ENCODE results near the gene LIPC.

The LIPC gene

DNA sequence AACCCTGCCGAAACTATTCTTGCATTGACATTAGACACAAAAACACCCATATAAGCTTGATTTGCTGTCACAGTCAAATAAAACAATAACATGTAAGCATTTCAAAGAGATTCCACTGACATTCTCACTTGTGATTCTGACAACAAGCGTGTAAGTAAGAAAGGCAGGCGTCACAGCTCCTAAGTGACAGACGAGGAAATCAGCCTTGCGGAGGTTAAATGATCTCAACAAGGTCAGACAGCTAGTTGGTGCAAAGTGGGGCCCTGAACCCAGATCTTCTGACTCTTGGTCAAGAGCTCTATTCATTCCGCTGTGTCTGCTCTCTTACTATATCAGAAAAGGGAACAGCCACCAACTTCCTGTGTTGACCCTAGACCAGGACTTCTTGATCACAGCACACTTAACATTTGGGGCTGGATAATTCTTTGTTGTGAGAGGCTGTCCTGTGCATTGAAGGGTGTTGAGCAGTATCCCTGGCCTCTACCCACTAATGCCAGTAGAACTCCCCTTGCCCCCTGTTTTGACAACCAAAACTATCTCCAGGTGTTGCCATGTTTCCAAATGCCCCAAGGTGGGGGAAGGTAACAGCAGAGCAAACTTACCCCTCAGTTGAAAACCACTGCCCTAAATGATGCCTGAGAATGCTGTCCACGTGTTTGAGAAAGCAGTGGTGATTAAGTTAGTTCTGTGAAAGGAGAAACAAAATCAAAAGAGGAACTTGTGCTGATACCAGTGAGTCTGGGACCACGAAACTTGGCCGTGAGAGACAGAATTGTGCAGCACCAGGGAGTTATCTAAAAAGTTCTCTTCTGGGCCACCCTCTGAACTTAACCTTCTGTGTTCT is 86.1 kb downstream of the LIPC start:
- DNase-seq (ENCODE audit: low spot score), result no peak

DNA sequence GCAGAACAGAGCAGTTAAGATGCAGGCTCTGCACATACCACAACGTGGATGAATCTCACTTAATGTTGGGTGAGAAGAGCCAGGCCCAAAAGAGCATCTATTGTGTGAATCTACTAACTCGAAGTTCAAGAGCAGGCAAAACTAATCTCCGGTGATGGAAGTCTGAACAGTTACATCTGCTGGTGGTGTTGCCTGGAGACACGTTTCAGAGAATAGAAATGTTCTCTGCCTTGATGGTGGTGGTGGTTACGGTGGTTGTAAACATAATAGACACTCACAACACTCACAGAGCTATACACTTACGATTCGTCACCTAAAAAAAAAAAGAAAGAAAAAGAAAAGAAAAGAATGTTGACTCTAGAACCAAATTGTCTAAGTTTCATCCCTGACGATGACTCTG is 86.8 kb downstream of the LIPC start:
- DNase-seq (ENCODE audit: low spot score), result no peak

DNA sequence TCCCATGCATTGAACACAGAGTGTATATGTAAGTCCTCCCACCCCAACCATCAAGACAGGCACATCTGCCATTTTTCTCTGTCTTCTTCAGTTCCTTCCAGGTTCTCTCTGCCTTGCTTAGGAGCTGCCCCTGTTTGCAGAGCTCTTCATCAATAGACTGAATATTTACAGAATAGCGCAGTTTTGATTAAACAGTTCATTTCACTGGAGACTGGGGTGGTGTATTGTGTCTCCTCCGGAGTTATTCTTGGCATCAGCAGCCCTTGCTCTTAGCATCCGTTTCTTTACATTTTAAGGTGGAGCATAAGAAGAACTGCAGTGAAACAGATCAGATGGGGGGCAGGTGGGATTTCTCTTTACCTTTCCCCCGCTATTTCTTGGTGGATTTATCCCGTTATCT is 87.7 kb downstream of the LIPC start:
- no peak for DNase-seq (ENCODE audit: low spot score)

DNA sequence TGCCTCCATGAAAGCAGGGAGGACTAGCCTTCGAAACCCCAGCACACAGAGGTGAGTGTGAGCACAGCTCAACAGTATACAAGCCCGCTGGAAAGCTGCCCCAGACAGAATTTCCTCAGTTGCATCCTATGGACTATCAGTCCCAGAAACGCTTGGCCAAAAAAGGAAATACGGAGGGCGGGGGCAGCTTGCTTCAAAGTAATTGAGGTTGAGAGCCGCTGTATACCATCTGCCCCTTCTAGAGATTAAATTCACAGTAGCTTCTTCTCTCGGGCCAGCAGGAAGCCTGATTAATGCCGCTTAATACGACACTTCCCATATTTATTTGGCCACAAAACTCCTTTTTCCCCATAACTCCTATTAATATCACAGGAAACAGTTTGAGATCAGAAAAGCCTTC is 88.7 kb downstream of the LIPC start:
- DNase-seq (ENCODE audit: low spot score), result no peak

DNA sequence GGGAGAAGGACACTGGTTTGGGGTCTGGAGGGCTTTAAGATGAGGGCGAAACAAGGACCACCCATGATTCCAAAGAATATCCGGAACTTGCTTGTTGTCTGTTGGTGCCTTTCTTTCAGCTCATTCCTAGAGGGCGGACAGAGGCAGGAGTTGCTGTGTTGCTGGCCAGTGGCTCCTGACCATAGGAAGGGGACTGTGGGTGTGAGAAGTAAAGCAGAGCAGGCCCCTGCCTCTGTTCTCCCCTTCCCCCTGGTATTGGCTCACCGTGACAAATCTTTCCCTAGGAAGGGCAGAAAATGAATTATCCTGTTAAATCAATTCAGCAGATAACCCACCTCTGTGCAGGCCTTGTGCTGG is 89.1 kb downstream of the LIPC start:
- DNase-seq (ENCODE audit: low spot score), result no peak

DNA sequence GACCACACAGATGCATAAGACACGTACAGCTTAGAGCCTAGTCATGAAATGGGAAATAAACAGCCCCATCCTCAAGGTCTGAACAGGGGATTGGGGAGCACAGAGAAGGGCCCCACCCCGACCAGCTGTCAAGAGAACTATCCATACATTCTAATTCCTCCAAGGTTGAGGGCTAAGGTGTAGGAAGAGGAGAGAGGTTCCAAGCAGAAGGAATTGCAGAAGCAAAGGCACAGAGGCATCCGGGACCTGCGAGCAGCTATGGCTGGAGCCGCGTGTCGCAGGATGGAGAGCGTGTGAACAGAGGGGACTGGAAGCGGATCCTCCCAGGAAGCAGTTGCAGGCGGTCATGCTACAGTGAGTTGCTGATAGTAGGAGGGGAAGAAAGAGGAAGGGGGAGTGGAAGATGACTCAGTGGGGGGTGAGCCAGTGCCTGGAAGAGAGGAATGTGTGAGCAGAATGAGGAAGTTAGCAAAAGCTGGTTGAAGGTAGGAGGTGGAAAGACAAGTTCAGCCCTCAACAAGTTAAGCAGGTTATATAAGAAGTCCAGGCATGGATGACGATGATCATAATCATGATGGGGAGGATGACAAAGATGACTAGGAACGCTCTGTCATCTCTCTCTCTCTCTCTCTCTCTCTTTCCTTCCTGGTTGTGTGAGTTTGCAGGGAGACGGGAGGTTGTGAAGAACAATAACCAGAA is 89.7 kb downstream of the LIPC start:
- peak; percentile 5 for DNase-seq (ENCODE audit: low spot score)

DNA sequence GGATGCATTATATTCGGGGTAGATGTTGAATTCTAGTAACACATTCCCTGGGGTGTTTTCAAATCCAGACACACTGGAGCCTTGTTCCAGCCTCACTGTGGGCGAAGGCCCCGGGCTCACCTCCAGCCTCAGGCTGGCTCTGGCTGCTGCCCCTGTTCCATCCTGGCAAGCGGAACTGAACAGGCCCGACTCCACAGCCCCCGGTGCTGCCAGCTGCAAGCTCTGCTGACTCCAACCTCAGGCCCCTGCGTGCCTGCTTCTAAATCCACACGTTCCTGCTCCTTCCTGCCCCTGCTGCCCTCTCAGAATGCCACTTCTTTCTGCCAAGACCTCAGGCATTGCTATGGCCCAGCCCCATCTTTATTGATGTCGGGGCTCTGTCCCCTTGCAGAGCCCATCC is 90.6 kb downstream of the LIPC start:
- DNase-seq (ENCODE audit: low spot score), result no peak

DNA sequence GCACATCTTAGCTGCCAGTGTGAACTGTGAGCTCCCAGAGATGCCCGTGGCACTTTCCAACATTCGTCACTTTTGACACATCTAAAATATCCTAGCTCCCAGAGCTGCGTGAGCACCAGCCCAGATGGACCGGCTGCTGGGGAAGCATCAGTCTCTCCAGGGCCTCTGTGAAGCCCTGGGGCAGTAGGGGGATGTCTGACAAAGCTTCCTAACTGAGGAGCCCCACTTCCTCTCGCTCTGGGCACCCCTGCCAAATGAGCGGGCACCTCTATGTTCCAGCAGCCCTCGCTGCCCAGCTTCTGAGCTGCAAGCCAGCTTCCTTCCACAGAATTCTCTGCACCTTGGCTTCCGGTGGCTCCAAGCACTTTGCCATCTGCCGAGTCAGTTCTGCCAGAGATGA is 91.1 kb downstream of the LIPC start:
- DNase-seq (ENCODE audit: low spot score), result no peak

DNA sequence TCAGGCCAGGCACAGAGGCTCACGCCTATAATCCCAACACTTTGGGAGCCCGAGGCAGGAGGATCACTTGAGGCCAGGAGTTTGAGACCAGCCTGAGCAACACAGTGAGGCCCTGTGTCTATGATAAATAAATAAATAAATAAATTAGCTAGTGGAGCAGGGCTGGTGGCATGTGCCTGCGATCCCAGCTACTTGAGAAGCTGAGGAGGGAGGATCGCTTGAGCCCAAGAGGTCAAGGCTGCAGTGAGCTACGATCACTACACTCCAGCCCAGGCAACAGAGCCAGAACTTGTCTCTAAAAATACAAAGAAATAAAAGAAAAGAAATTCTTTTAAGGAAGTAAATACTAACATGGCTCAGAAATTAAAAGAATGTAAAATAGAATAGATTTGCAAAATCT is 91.8 kb downstream of the LIPC start:
- DNase-seq (ENCODE audit: low spot score), result no peak

DNA sequence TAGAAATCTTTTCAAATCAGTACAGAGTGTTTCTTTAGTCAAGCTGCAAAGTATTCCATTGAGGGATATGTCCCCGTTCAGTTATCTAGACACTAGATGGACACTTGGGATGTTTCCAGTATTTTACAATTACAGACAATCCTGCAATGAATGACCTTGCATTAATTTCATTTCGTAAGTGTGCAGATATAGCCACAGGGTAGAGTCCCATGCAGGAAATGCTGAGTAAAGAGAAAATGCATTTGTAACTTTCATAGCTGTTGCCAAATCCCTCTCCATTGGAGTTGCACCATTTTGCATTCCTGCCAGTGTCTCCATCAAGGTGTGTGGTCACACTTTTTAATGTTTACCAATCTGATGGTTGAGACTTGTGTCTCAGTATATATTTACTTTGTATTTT is 92.5 kb downstream of the LIPC start:
- DNase-seq (ENCODE audit: low spot score), result no peak

DNA sequence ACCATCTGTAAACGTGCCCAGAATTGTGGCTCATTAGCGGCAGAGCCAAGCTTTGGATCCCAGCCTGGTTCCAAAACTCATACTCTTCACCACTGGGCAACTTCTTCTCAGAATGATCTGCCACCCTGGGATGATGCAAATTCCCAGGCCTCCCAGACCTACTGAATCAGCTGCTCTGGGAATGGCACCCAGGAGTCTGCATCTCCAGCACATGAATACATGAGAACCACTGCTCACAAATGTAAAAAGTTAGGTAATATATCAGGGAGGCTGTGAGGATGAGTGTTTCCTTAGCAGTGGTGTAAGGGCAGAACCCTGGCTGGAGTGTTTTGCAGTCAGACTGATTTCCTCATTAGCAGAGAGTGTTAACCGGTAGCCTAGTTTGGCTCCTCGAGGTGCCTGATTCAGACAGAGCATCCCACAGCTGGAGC is 94.2 kb downstream of the LIPC start:
- no peak for DNase-seq (ENCODE audit: low spot score)

DNA sequence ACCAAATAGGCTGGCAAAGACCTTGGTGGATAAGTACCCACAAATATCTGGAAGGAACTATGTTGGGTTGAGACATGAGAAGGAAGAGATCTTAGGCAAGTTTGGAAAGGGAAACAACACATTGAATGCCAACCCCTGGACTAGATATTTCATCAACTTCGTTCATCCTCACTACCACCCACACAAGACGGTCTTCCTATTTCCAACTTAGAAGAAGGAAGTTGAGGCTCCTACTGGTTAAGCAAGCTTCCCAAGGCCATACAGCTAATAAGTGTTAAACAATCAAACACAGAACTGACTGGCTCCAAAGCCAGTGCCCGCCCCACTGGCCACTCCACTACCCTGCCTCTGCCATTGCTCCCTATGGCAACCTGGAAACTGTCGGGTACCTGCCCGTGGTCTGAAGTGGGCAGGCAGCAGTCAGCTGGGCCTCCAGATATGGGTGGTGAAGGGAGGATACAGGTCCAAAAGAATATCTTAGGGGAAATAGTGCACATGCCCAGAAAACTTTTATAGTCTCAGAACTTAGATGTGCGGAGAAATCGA is 94.9 kb downstream of the LIPC start:
- no peak for DNase-seq (ENCODE audit: low spot score)

DNA sequence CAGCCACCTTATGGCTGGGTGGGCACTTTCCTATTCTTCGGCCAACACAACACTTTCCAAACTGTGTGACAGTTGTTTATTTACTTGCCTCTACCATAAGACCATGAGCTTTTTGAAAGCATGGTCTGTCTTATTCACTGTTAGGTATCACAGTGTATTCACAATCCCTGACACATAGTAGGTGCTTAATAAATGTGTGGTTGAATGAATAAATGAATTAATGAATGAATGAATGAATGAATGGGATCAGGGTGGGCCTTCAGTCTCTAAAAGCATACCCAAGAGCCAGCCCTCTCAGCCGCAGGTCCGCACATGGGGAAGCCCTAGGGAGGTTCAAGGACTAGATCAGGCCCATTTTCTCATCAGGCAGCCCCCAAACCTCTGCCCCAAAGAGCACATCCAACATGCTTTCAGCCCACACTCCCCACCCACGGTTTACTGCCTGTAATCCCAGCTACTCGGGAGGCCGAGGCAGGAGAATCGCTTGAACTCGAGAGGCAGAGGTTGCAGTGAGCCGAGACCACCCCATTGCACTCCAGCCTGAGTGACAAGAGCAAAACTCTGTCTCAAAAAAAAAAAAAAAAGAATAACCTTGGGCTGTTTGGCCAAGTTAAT is 95.9 kb downstream of the LIPC start:
- DNase-seq (ENCODE audit: low spot score), result no peak

DNA sequence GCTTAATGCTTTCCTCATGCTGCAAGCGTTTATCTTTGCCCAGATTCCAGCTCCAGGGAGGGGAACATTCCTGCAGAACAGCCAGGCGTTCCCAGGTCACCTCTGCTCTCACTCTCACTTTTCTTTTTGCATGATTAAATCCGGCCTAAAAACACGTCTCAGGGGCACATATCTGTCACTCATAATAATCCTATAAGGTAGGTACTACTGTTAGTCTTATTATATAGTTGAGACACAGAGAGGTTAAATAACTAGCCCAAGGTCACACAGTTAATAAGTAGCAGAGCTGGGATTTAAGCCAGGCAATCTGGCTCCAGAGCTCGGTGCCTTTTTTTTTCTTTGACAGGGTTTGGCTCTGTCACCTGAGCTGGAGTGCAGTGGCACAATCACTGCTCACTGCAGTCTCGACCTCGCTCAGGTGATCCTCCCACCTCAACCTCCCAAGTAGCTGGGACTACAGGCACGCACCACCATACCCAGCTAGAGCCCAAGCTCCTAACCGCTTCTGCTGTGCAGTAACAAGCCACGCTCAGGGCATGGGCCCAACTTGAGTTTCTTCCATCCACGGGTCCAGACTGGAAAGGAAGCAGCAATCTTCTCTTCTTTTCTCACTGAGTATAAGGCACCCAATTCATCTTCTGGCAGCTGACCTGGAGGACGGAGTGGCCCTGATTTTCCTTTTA is 96.5 kb downstream of the LIPC start:
- no peak for DNase-seq (ENCODE audit: low spot score)

DNA sequence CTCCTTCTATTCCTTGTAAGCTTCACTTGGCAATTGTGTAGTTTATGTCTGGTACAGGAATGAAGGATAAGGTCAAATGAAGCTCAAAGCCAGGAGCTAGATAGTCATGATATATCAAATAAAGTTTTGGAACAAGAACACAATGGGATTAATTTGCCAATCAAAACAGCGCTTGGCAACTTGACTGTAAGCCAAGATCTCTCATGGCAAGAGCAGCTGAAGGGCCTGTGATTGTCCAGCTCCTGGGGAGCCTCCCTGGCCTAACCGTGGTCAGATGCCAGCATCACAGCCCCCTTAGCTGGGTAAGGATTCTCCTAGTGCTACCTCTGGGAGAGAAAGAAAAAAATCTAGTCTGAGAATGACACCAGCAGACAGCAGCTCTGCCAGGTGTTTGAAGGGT is 97.2 kb downstream of the LIPC start:
- no peak for DNase-seq (ENCODE audit: low spot score)

DNA sequence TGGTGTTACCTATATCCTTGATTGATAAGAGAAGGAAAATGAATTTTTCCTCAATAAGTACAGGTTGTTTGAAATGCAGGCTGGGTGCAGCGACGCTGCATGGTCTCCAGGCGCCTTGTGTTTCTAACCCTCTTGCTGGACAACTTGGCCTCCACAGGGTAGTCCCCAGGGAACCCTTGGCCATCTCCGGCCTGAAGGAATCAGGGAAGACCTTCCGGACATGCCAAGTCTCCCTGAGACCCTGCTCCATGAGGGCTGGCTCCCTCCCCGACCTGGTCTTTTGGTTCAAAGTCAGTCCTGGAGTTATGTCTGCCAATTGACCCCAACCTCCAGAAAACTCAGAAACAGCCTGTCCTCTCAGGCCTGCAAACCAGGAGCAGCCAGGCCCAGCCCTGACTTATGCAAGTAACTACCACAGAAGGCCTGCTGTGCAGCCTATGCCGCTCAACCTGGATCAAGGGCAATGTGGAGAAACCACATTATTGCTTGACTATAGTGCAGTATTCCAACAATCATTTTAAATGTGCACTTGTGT is 98.3 kb downstream of the LIPC start:
- DNase-seq (ENCODE audit: low spot score), result no peak

DNA sequence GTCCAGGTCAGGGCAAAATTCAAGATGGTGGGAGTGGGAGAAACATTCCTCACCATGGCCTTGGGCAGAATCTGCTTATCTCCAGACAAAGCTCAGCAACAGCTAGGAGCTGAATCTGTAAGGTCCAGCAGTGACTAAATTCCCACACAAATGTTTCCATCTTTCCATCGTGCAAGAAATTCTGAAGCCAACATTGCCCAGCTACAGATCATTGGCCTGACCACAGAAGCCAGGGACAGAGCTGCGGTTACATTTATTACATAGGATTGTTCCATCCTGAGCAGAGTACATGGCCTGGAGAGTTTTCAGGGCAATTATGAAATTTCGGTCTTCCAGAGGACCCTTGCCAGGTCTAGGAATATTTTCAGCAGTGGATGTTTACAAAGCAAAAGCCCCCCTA is 100.3 kb downstream of the LIPC start:
- no peak for DNase-seq (ENCODE audit: low spot score)

DNA sequence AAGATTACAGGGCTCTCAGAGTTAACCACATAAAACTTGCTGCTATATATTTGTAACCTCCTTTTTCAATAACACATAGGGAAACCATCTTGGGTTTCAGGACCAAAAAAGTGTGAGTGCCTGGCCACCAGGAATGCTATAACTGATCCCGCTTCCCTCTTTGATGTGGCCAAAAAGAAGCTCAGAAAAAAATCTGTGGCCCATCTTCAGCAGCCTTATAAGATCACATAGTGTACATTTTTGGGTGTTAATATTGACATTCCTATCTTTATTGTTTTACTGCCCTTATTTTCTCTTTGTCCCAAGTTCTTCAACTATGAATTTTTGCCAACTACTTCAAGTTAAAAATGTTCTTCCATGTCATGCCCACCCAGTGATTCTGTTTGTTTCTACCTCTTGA is 102.8 kb downstream of the LIPC start:
- DNase-seq (ENCODE audit: low spot score), result no peak

DNA sequence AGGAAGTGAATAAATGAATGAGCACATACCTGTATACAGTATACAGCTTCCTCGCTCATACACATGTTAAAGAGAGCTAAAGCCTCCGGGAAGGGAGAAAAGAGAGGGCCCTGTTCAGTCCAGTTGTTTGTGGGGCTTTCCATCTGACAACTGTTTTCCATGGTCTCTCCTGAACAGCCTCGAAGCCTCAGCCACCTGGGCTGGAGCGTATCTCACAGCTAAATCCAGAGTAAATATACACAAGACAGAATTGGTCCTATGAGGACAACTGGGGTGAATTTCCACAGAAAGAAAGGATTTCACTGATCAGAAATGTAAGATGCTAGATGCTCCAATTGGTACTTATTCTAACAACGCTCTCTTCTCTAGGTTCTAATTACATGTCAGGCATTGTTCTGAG is 103.5 kb downstream of the LIPC start:
- no peak for DNase-seq (ENCODE audit: low spot score)

DNA sequence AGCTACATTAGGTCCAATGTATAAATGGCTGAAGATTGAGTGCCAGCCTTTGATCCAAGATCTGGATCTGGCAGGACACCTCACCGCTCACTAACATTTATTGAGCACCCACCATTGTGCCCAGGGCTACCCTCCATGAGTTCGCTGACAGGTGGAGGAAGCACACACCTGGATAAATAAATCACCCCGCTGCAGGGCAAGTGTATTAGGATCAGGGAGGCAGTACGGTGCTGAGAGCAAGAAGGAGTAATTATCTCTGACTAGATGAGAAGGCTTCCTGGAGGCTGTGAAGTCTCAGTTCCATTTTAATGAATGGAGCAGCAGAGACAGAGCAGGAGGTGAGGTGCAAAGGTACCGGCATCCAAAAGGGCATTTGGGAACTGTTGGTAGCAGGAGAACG is 104.1 kb downstream of the LIPC start:
- no peak for DNase-seq (ENCODE audit: low spot score)

DNA sequence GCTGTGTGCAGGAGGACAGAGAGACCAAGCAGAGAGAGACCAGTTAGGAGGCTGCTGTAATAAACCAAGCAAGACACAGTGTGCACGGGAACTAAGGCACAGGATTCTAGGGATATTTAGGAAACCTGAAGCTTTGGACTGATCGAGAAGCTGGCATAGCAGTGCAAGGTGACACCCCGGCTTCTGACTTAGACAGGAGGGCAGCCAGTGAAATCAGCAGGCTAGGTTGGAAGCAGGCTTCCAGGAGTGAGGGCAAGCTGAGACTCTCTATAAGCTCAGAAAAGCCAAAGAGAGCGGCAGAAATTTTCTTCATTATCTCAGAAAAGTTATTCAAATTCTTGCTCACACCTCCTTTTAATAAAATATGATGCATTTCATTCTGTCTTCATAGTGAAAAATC is 104.6 kb downstream of the LIPC start:
- no peak for DNase-seq (ENCODE audit: low spot score)

DNA sequence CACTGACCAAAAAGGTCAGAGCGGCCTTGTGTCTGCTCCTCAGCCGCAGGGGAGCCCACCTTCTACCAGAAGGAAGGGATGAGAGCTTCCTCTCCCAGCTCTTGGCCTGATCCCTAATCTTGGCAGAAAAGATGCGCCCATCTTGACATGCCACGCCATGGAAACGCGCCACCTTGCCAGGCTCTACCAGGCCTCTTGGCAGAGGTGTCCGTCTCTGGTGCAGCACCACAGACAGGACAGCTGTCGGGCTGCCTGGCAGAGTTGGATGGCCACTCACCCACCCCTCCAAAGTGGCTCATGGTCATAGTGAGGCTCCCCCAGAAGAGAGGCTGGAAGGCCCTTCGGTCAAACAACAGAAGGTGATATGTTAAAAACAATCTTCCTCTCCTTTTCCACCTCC is 105.2 kb downstream of the LIPC start:
- no peak for DNase-seq (ENCODE audit: low spot score)

All from kidney capillary endothelial cell (primary cell).